ENCODE measurements around the gene FAM131C.

- TF ChIP-seq CTCF (conservative IDR thresholded peaks at IDR 0.05 in 1 of 2, IDR thresholded peaks at IDR 0.05 in 1 of 2; ENCODE audit: low read depth in 1 of 2, low read length in 2 of 2): no peak
- TF ChIP-seq EZH2 (IDR thresholded peaks at IDR 0.05; ENCODE audit: low read length, missing control alignments): no peak
Measured at GRCh38 chr1:16043521-16043920, 29.9 kb downstream of the FAM131C start, which contains the start of gene CLCNKB.

Data from fibroblast of lung (primary cell).